ENCODE results near the gene PACSIN1.

- TF ChIP-seq CTCF (IDR thresholded peaks at IDR 0.05) = no peak
- no peak for TF ChIP-seq POLR2A (IDR thresholded peaks at IDR 0.05)
Observed at GRCh38 chr6:34418367-34418766, 47.5 kb upstream of the PACSIN1 start.
